SK-N-MC (cell line): ENCODE results near the gene SEC22B.
"Not testable (repeated sequence)": the region's sequence is repeated elsewhere in the genome, so short reads cannot be mapped to it uniquely, and the experiment has no call there.

ENCODE experiments used
- DNase-seq: peaks from one replicate; pipeline ENCODE4 v3.0.0-alpha.2; 2011; ENCODE audit warnings: low read depth, low spot score
- H3K27ac ChIP-seq: fragments of 200-600 bp; sonication (generic); 2 replicates; pipeline ENCODE4 v1.5.1; 2016; ENCODE audit warnings: mixed run types
- H3K36me3 ChIP-seq: fragments of 200-600 bp; sonication (generic); 2 replicates; pipeline ENCODE4 v1.6.1; 2017; ENCODE audit warnings: antibody characterized with exemption, low read length, mixed read lengths; ENCODE audit not compliant: insufficient read depth
- H3K4me3 ChIP-seq: fragments of 200-600 bp; sonication (generic); 2 replicates; pipeline ENCODE4 v1.5.1; 2016
- H3K9ac ChIP-seq: fragments of 200-600 bp; sonication (generic); 2 replicates; pipeline ENCODE4 v1.8.0; 2017; ENCODE audit warnings: mixed run types, mixed read lengths; ENCODE audit not compliant: insufficient read length
- H3K9me3 ChIP-seq: fragments of 200-600 bp; sonication (generic); 2 replicates; pipeline ENCODE4 v1.6.1; 2017; ENCODE audit warnings: low read depth, mild to moderate bottlenecking, antibody characterized with exemption, low read length, moderate library complexity, mixed read lengths
- EZH2 ChIP-seq: fragments of 200-600 bp; sonication (generic); IDR thresholded peaks from one replicate; pipeline ENCODE4 v1.6.1; 2017; ENCODE audit warnings: antibody characterized with exemption
- FOXP2 ChIP-seq: optimal IDR thresholded peaks from 2 replicates; pipeline ENCODE3; 2011; ENCODE audit warnings: mild to moderate bottlenecking, moderate library complexity; ENCODE audit not compliant: insufficient read depth; ENCODE audit errors: extremely low read length, control extremely low read depth
- POLR2AphosphoS5 ChIP-seq: IDR thresholded peaks from 2 replicates; pipeline ENCODE4 v1.6.1; 2012; ENCODE audit warnings: mild to moderate bottlenecking, low read depth, low read length, borderline replicate concordance

SEC22B gene

GRCh38 chr1:120178799-120179756 lies 2.8 kb upstream of the SEC22B start:
- Histone ChIP-seq H3K9me3 (no peaks in the 10 kb centered on the region), H3K4me3 (peak overlapping the region; percentile 31), H3K36me3 (no peaks in the 10 kb centered on the region), H3K9ac (peak overlapping the region; percentile 1), H3K27ac (peak overlapping the region; percentile 96)
- TF ChIP-seq EZH2 (no peak), POLR2AphosphoS5 (no peak), FOXP2 (no peak)
- no peak for DNase-seq

GRCh38 chr1:120178058-120178457 lies 1.7 kb upstream of the SEC22B start:
- not testable (repeated sequence) for H3K9ac ChIP-seq, DNase-seq, H3K4me3 ChIP-seq, H3K36me3 ChIP-seq, H3K9me3 ChIP-seq
- H3K27ac ChIP-seq: peak overlapping the region; percentile 96

GRCh38 chr1:120175688-120176087 lies 632 bp downstream of the SEC22B start:
- peak overlapping the region; percentile 68 for H3K27ac ChIP-seq
- H3K9ac ChIP-seq: peak overlapping the region; percentile 88
- H3K4me3 ChIP-seq: peak overlapping the region; percentile 93
- not testable (repeated sequence) for H3K9me3 ChIP-seq, DNase-seq, H3K36me3 ChIP-seq

- H3K36me3 ChIP-seq, DNase-seq, H3K9me3 ChIP-seq, H3K27ac ChIP-seq, H3K9ac ChIP-seq, H3K4me3 ChIP-seq: not testable (repeated sequence)
These were observed 11.6 kb downstream of the SEC22B start for GRCh38 chr1:120164761-120165160.

- H3K9me3 ChIP-seq, DNase-seq, H3K4me3 ChIP-seq, H3K9ac ChIP-seq, H3K27ac ChIP-seq, H3K36me3 ChIP-seq: not testable (repeated sequence)
These were observed 14.3 kb downstream of the SEC22B start for GRCh38 chr1:120162015-120162414.

GRCh38 chr1:120158495-120158894 lies 17.8 kb downstream of the SEC22B start:
- not testable (repeated sequence) for H3K36me3 ChIP-seq, DNase-seq, H3K9me3 ChIP-seq, H3K27ac ChIP-seq, H3K9ac ChIP-seq, H3K4me3 ChIP-seq

GRCh38 chr1:120158086-120158485 lies 18.2 kb downstream of the SEC22B start:
- not testable (repeated sequence) for H3K36me3 ChIP-seq, H3K4me3 ChIP-seq, H3K9ac ChIP-seq, H3K27ac ChIP-seq, H3K9me3 ChIP-seq, DNase-seq

GRCh38 chr1:120150138-120150822 lies 26.0 kb downstream of the SEC22B start:
- DNase-seq, H3K27ac ChIP-seq, H3K9ac ChIP-seq, H3K9me3 ChIP-seq, H3K36me3 ChIP-seq, H3K4me3 ChIP-seq: not testable (repeated sequence)

- not testable (repeated sequence) for H3K36me3 ChIP-seq, H3K4me3 ChIP-seq, H3K9me3 ChIP-seq, H3K9ac ChIP-seq, H3K27ac ChIP-seq, DNase-seq
These were observed 26.8 kb downstream of the SEC22B start for GRCh38 chr1:120149420-120150059.

- not testable (repeated sequence) for H3K9ac ChIP-seq, H3K4me3 ChIP-seq, H3K9me3 ChIP-seq, H3K36me3 ChIP-seq, DNase-seq, H3K27ac ChIP-seq
These were observed 30.5 kb downstream of the SEC22B start for GRCh38 chr1:120145806-120146205.

GRCh38 chr1:120144626-120145025 lies 31.7 kb downstream of the SEC22B start:
- H3K9ac ChIP-seq, H3K27ac ChIP-seq, H3K36me3 ChIP-seq, H3K4me3 ChIP-seq, H3K9me3 ChIP-seq, DNase-seq: not testable (repeated sequence)

GRCh38 chr1:120144169-120144568 lies 32.2 kb downstream of the SEC22B start:
- H3K9ac ChIP-seq, H3K9me3 ChIP-seq, DNase-seq, H3K27ac ChIP-seq, H3K36me3 ChIP-seq, H3K4me3 ChIP-seq: not testable (repeated sequence)

- DNase-seq, H3K4me3 ChIP-seq, H3K9me3 ChIP-seq, H3K9ac ChIP-seq, H3K27ac ChIP-seq, H3K36me3 ChIP-seq: not testable (repeated sequence)
These were observed 33.0 kb downstream of the SEC22B start for GRCh38 chr1:120143334-120143733.
